CD14-positive monocyte (primary cell): ENCODE measurements around the gene PAM. TPM values are rescaled to one million over a fixed set of nuclear protein-coding genes. Genes with fewer than 3 reads are reported as not detected.

Experiments used
- DNase-seq, 3 donors: peaks; one replicate each; pipeline ENCODE4 v3.0.0-alpha.2; 2011 to 2022
- H2AFZ ChIP-seq: 2 replicates; pipeline ENCODE4 v1.6.0; 2012; ENCODE audit warnings: mild to moderate bottlenecking, low read depth, low read length, inconsistent platforms; ENCODE audit not compliant: insufficient read depth, poor library complexity, severe bottlenecking
- H3K27ac ChIP-seq, 2 donors: 1 replicate in 1 of 2; 2 replicates in 1 of 2; pipeline ENCODE4 v1.5.1; 2012 to 2013; ENCODE audit warnings: low read length in 2 of 2, control low read depth in 1 of 2, inconsistent platforms in 1 of 2, low read depth in 1 of 2, mild to moderate bottlenecking in 1 of 2
- H3K27me3 ChIP-seq, 2 donors: one replicate each; pipeline versions ENCODE4 v1.6.0 to v1.6.1; 2011 to 2013; ENCODE audit warnings: low read length in 2 of 2; ENCODE audit not compliant: control insufficient read depth in 2 of 2, insufficient read depth in 2 of 2
- H3K36me3 ChIP-seq, 2 donors: replicated peaks in 1 of 2; 1 replicate in 1 of 2; 2 replicates in 1 of 2; pipeline versions ENCODE4 v1.5.1 to v1.6.1; 2012 to 2013; ENCODE audit warnings: low read length in 2 of 2, control low read depth in 1 of 2, inconsistent platforms in 1 of 2, mild to moderate bottlenecking in 1 of 2; ENCODE audit not compliant: insufficient read depth in 2 of 2, control insufficient read depth in 1 of 2
- H3K4me1 ChIP-seq, 2 donors: 1 replicate in 1 of 2; 2 replicates in 1 of 2; pipeline versions ENCODE4 v1.5.1 to v1.6.1; 2012 to 2013; ENCODE audit warnings: low read length in 2 of 2, control low read depth in 1 of 2, inconsistent platforms in 1 of 2, mild to moderate bottlenecking in 1 of 2, moderate library complexity in 1 of 2; ENCODE audit not compliant: insufficient read depth in 2 of 2, control insufficient read depth in 1 of 2
- H3K4me2 ChIP-seq: replicated peaks from 2 replicates; pipeline ENCODE3; 2012; ENCODE audit warnings: low read length, moderate library complexity, mild to moderate bottlenecking; ENCODE audit not compliant: poor library complexity, severe bottlenecking; ENCODE audit errors: extremely low read depth
- H3K4me3 ChIP-seq, 3 experiments: fragments of 200-600 bp in 1 of 3; sonication (generic) in 1 of 3; replicated peaks in 1 of 3; 1 replicate in 2 of 3; 2 replicates in 1 of 3; pipeline ENCODE4 v1.5.1; 2011 to 2013; ENCODE audit warnings: low read length in 3 of 3, mild to moderate bottlenecking in 3 of 3, control low read depth in 2 of 3, low read depth in 2 of 3, inconsistent platforms in 1 of 3, moderate library complexity in 1 of 3
- H3K79me2 ChIP-seq: 2 replicates; pipeline ENCODE4 v1.6.0; 2012; ENCODE audit warnings: mild to moderate bottlenecking, control low read depth, inconsistent platforms, low read length, moderate library complexity; ENCODE audit not compliant: insufficient read depth
- H3K9ac ChIP-seq: 2 replicates; pipeline ENCODE4 v1.6.0; 2017; ENCODE audit warnings: low read length, mild to moderate bottlenecking; ENCODE audit not compliant: insufficient read depth, poor library complexity, severe bottlenecking
- H3K9me3 ChIP-seq, 2 donors: replicated peaks in 1 of 2; 1 replicate in 1 of 2; 2 replicates in 1 of 2; pipeline versions ENCODE4 v1.5.1 to v1.6.1; 2012 to 2013; ENCODE audit warnings: low read length in 2 of 2, control low read depth in 1 of 2; ENCODE audit not compliant: control insufficient read depth in 1 of 2, insufficient read depth in 1 of 2
- H4K20me1 ChIP-seq: 2 replicates; pipeline ENCODE4 v1.6.0; 2012; ENCODE audit warnings: mild to moderate bottlenecking, low read length, control low read depth, moderate library complexity; ENCODE audit not compliant: insufficient read depth
- H3K27ac Mint-ChIP-seq, 7 donors: one replicate each; pipeline ENCODE4 v1.8.0; 2020; ENCODE audit warnings: mild to moderate bottlenecking in 7 of 7, mixed read lengths in 7 of 7, moderate library complexity in 6 of 7, inconsistent platforms in 2 of 7
- H3K27me3 Mint-ChIP-seq, 3 donors: one replicate each; pipeline ENCODE4 v1.8.0; 2021 to 2022; ENCODE audit warnings: low read depth in 3 of 3, mild to moderate bottlenecking in 3 of 3, mixed read lengths in 3 of 3, moderate library complexity in 3 of 3, inconsistent platforms in 1 of 3
- H3K36me3 Mint-ChIP-seq, 2 donors: one replicate each; pipeline ENCODE4 v1.8.0; 2020; ENCODE audit warnings: mixed read lengths in 2 of 2, inconsistent platforms in 1 of 2, mild to moderate bottlenecking in 1 of 2
- H3K4me1 Mint-ChIP-seq: one replicate; pipeline ENCODE4 v1.8.0; 2020; ENCODE audit warnings: mild to moderate bottlenecking, mixed read lengths
- H3K4me3 Mint-ChIP-seq, 2 donors: one replicate each; pipeline ENCODE4 v1.8.0; 2020; ENCODE audit warnings: mild to moderate bottlenecking in 2 of 2, mixed read lengths in 2 of 2, moderate library complexity in 1 of 2
- H3K9me3 Mint-ChIP-seq, 7 donors: one replicate each; pipeline ENCODE4 v1.8.0; 2020 to 2022; ENCODE audit warnings: mixed read lengths in 7 of 7, mild to moderate bottlenecking in 6 of 7, moderate library complexity in 6 of 7, inconsistent platforms in 2 of 7
- CTCF ChIP-seq: fragments of 200-600 bp; IDR thresholded peaks from one replicate; pipeline ENCODE4 v1.8.0; 2022; ENCODE audit warnings: antibody characterized with exemption, mild to moderate bottlenecking
- WGBS: methylation state at CpG from one replicate; pipeline ENCODE4 v1.1.5; 2013; ENCODE audit warnings: missing lambda C conversion rate; ENCODE audit not compliant: insufficient coverage; 5-methylcytosine and 5-hydroxymethylcytosine counted together
- intact Hi-C, 2 donors: fragments of 100-400 bp; cut with micrococcal nuclease; formaldehyde crosslinking; loops; one replicate each; pipeline versions ENCODE4 v1.15.0 to v1.15.1; 2023
- polyA plus RNA-seq, 3 donors: library from polyadenylated mRNA; depleted of rRNA in 1 of 3; unstranded in 2 of 3; stranded (reverse) in 1 of 3; fragments of 300-500 nt in 2 of 3; fragments of >200 nt in 1 of 3; fragmentation: Illumina TruSeq in 2 of 3; gene quantifications; 1 replicate in 2 of 3; 2 replicates in 1 of 3; pipeline ENCODE4 v1.2.3, GENCODE V29; 2012 to 2021

Gene PAM
- polyA plus RNA-seq, 3 donors, result 11.8 to 27.4 (median 12.8) TPM

GRCh38 chr5:103035701-103036100 lies 280.6 kb downstream of the PAM start:
- peaks cover 0 to 5% (median 0%) of the 10 kb centered on the region in 3 donors for H3K27me3 Mint-ChIP-seq
- no peak for TF ChIP-seq CTCF
- peak overlapping the region in 1 of 7 donors; percentile 83 for H3K27ac Mint-ChIP-seq
- Histone ChIP-seq H3K4me3 (no peak overlapping the region), H3K79me2 (no peaks in the 10 kb centered on the region), H3K36me3 (no peaks in the 10 kb centered on the region), H4K20me1 (no peaks in the 10 kb centered on the region), H3K27ac (no peak overlapping the region), H3K9me3 (peaks cover 0 to 17% of the 10 kb centered on the region in 2 donors), H2AFZ (no peak overlapping the region), H3K4me1 (no peaks in the 10 kb centered on the region), H3K4me2 (no peak overlapping the region), H3K9ac (no peak overlapping the region), H3K27me3 (no peaks in the 10 kb centered on the region)
- H3K4me1 Mint-ChIP-seq, result no peaks in the 10 kb centered on the region
- DNase-seq, result no peak
- no peak overlapping the region for H3K4me3 Mint-ChIP-seq
- WGBS, result no CpG with 5 or more reads among the region's 2 CpGs
- intact Hi-C loops, result no loop called here
- H3K9me3 Mint-ChIP-seq, result peaks cover 0 to 17% (median 7%) of the 10 kb centered on the region in 7 donors
- peaks cover 0 to 2% of the 10 kb centered on the region in 2 donors for H3K36me3 Mint-ChIP-seq

GRCh38 chr5:103036601-103037000 lies 281.5 kb downstream of the PAM start:
- H2AFZ ChIP-seq, result no peak overlapping the region
- no peaks in the 10 kb centered on the region for H4K20me1 ChIP-seq
- no peak for DNase-seq
- peaks cover 0 to 17% of the 10 kb centered on the region in 2 donors for H3K9me3 ChIP-seq
- H3K36me3 Mint-ChIP-seq, result no peaks in the 10 kb centered on the region
- H3K27me3 Mint-ChIP-seq, result peaks cover 0 to 5% (median 0%) of the 10 kb centered on the region in 3 donors
- H3K4me3 ChIP-seq, result no peak overlapping the region
- TF ChIP-seq CTCF, result no peak
- H3K27me3 ChIP-seq, result no peaks in the 10 kb centered on the region
- no peaks in the 10 kb centered on the region for H3K4me1 ChIP-seq
- no peaks in the 10 kb centered on the region for H3K79me2 ChIP-seq
- WGBS, result 60% methylated on average over 1 of the region's 2 CpGs
- no peak overlapping the region for H3K27ac Mint-ChIP-seq
- no peaks in the 10 kb centered on the region for H3K4me1 Mint-ChIP-seq
- intact Hi-C loops, result no loop called here
- H3K9ac ChIP-seq, result no peak overlapping the region
- no peak overlapping the region for H3K4me2 ChIP-seq
- H3K4me3 Mint-ChIP-seq, result no peak overlapping the region
- H3K36me3 ChIP-seq, result no peaks in the 10 kb centered on the region
- H3K9me3 Mint-ChIP-seq, result peaks cover 0 to 17% (median 7%) of the 10 kb centered on the region in 7 donors
- H3K27ac ChIP-seq, result no peak overlapping the region
